Measurements from ENCODE around the gene CSK.

DNA sequence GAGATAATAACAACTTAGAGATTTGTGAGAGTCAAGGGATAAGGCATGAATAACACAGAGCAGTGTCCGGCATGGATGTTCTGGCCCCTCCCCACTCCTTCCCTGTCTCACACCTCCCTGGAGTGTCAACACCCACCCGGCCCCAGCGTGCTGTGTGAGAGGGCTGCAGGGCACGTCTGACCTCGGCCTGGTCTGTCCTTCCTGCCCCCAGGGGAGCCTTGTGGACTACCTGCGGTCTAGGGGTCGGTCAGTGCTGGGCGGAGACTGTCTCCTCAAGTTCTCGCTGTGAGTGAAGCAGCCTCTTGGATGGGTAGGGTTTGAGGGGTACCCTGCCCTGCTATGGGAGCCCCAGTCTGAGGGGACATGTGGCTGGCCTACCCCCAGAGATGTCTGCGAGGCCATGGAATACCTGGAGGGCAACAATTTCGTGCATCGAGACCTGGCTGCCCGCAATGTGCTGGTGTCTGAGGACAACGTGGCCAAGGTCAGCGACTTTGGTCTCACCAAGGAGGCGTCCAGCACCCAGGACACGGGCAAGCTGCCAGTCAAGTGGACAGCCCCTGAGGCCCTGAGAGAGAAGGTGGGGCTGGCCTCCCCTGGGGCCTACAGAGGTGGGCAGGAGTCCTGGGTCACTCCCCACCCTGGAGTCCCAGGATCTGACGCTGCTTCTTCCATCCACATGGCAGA lies 19.6 kb downstream of the CSK start:
- TF ChIP-seq POLR2A (IDR thresholded peaks at IDR 0.05), result no peak
- TF ChIP-seq, protein P1, sequence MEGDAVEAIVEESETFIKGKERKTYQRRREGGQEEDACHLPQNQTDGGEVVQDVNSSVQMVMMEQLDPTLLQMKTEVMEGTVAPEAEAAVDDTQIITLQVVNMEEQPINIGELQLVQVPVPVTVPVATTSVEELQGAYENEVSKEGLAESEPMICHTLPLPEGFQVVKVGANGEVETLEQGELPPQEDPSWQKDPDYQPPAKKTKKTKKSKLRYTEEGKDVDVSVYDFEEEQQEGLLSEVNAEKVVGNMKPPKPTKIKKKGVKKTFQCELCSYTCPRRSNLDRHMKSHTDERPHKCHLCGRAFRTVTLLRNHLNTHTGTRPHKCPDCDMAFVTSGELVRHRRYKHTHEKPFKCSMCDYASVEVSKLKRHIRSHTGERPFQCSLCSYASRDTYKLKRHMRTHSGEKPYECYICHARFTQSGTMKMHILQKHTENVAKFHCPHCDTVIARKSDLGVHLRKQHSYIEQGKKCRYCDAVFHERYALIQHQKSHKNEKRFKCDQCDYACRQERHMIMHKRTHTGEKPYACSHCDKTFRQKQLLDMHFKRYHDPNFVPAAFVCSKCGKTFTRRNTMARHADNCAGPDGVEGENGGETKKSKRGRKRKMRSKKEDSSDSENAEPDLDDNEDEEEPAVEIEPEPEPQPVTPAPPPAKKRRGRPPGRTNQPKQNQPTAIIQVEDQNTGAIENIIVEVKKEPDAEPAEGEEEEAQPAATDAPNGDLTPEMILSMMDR (IDR thresholded peaks at IDR 0.05), result no peak
